GM13977 (cell line): ENCODE results near the gene LSM7.

Experiments used
- DNase-seq: peaks from one replicate; pipeline ENCODE4 v3.0.0; 2012; ENCODE audit warnings: low spot score
- CTCF ChIP-seq: IDR thresholded peaks from 2 replicates; pipeline ENCODE4 v1.5.1; 2012; ENCODE audit warnings: mild to moderate bottlenecking, control low read depth; ENCODE audit not compliant: insufficient read depth; ENCODE audit errors: extremely low read depth, missing control alignments
- in situ Hi-C: fragments of 300-500 bp; cut with MboI; formaldehyde crosslinking; loops from one replicate; pipeline ENCODE4 v1.12.0; 2022; ENCODE audit warnings: low sequenced_read_pairs, low pct_unique_long_range_greater_than_20kb, mixed read lengths, inconsistent platforms; ENCODE audit not compliant: unreplicated experiment

The LSM7 gene

GRCh38 chr19:2336528-2337328 is 8.3 kb upstream of the LSM7 start:
- in situ Hi-C loops, result no loop called here
- TF ChIP-seq CTCF, result no peak
- no peak for DNase-seq

GRCh38 chr19:2335848-2336247 is 7.5 kb upstream of the LSM7 start:
- in situ Hi-C loops, result no loop called here
- DNase-seq, result no peak
- TF ChIP-seq CTCF, result no peak

GRCh38 chr19:2334986-2335846 is 6.8 kb upstream of the LSM7 start:
- in situ Hi-C loops, result no loop called here
- DNase-seq, result no peak
- no peak for TF ChIP-seq CTCF

DNA sequence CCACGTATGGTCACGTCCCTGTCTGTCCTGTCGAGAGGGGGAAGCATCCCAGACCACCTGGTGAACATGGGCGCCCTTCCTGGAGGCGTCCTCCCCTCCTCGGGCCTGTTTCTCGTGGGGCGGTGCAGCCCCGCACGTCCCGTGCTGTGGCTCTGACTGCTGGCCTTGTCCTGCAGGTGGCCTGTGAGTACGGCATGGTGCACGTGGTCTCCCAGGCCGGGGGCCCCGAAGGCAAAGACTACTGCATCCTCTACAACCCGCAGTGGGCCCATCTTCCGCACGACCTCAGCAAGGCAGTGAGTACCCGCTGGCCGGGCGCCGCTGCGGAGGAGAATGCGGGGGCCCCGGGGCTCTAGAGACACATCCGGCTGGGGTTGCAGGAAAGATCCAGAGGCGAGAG is 6.0 kb upstream of the LSM7 start:
- no peak for DNase-seq
- no peak for TF ChIP-seq CTCF
- in situ Hi-C loops, result no loop called here

- in situ Hi-C loops, result no loop called here
- no peak for DNase-seq
- TF ChIP-seq CTCF, result peak; percentile 14
These were observed 5.4 kb upstream of the LSM7 start for GRCh38 chr19:2333807-2334211.

DNA sequence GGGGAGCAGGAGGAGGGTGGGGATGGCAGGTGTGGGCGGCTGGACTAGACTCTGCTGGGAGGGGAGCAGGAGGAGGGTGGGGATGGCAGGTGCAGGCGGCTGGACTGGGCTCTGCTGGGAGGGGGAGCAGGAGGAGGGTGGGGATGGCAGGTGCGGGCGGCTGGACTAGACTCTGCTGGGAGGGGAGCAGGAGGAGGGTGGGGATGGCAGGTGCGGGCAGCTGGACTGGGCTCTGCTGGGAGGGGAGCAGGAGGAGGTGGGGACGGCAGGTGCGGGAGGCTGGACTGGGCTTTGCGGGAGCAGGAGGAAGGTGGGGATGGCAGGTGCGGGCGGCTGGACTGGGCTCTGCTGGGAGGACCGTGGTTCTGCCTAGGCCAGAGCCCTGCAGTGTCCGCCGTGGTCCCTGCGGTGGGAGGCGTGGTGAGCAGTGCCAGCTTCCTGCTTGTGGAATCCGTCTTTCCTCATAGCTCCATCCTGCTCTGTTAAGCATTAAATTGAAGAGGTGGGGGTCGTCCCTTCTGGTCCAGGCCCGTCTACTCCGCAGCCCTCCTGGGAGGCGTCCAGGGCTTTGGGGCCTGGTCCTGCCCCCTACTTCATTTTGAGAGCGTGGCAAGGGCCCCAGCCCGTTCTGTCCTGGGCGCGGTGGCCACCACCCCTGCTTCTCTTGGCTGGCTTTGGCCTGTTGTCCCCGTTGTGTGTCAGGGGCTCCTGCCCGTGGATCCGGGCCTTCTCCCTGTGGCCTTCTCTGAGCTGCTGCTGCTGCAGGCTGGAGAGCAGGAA is 4.8 kb upstream of the LSM7 start:
- in situ Hi-C loops, result no loop called here
- TF ChIP-seq CTCF, result no peak
- DNase-seq, result no peak
